ENCODE measurements around the gene PCDHA10. TPM values are rescaled to one million over a fixed set of nuclear protein-coding genes. Genes with fewer than 3 reads are reported as not detected.
A peak's percentile ranks its signal among the peaks of the same experiment; 100 is the strongest.
"Not testable (repeated sequence)": the region's sequence is repeated elsewhere in the genome, so short reads cannot be mapped to it uniquely, and the experiment has no call there.

The PCDHA10 gene
- polyA plus RNA-seq, 2 of the 4 experiments (the other 2 are of a cell fraction): 0.01 to 0.06 TPM

DNA sequence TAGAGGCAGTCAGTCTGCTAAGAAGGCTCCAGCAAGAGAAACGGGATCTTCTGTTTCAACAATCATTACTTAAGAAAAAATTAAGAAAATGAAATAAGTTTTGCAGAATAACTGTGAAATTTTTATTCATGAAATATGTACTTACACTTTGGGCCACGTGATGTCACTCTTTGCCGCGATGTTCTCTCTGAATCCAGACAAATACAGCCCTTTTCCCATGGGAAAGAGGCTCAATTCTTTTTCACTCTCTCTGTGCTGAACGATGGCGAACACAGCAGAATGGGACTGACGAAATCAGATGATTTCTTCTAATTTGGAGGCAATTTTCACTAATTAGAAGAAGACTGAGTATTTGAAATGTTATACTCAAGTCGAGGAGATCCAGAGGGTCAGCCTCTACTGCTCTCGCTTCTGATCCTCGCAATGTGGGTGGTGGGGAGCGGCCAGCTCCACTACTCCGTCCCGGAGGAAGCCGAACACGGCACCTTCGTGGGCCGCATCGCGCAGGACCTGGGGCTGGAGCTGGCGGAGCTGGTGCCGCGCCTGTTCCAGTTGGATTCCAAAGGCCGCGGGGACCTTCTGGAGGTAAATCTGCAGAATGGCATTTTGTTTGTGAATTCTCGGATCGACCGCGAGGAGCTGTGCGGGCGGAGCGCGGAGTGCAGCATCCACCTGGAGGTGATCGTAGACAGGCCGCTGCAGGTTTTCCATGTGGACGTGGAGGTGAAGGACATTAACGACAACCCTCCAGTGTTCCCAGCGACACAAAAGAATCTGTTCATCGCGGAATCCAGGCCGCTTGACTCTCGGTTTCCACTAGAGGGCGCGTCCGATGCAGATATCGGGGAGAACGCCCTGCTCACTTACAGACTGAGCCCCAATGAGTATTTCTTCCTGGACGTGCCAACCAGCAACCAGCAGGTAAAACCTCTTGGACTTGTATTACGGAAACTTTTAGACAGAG lies 7.3 kb upstream of the PCDHA10 start, which contains the start of gene PCDHA9:
Gene PCDHA9, plus strand, starts transcription at position 244 of the 964 bp plus-strand sequence. Its CDS starts 114 bp downstream, at position 358.
- ATAC-seq: peak in 1 of 2 experiments; percentile 61; a peak in 3 of 6 replicates
- H3K4me1 ChIP-seq; H3K4me3 ChIP-seq; POLR2A ChIA-PET; CTCF ChIA-PET; DNase-seq (ENCODE audit: low read depth in 1 of 2, low spot score in 1 of 2); H3K27ac ChIP-seq; FAIRE-seq; H3K4me2 ChIP-seq; H3K9me3 ChIP-seq: not testable (repeated sequence)
- 71% methylated on average over 38 of the region's 48 CpGs for WGBS (ENCODE audit: missing lambda C conversion rate)

DNA sequence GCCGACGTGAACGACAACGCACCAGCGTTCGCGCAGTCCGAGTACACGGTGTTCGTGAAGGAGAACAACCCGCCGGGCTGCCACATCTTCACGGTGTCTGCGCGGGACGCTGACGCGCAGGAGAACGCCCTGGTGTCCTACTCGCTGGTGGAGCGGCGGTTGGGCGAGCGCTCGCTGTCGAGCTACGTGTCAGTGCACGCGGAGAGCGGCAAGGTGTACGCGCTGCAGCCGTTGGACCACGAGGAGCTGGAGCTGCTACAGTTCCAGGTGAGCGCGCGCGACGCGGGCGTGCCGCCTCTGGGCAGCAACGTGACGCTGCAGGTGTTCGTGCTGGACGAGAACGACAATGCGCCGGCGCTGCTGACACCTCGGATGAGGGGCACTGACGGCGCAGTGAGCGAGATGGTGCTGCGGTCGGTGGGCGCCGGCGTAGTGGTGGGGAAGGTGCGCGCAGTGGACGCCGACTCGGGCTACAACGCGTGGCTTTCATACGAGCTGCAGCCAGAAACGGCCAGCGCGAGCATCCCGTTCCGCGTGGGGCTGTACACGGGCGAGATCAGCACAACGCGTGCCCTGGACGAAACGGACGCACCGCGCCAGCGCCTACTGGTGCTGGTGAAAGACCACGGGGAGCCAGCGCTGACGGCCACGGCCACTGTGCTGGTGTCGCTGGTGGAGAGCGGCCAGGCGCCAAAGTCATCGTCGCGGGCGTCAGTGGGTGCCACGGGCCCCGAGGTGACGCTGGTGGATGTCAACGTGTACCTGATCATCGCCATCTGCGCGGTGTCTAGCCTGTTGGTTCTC lies 5.7 kb upstream of the PCDHA10 start:
- H3K9me3 ChIP-seq; H3K4me2 ChIP-seq; FAIRE-seq; ATAC-seq; DNase-seq (ENCODE audit: low read depth in 1 of 2, low spot score in 1 of 2); H3K4me1 ChIP-seq; POLR2A ChIA-PET; H3K27ac ChIP-seq; H3K4me3 ChIP-seq: not testable (repeated sequence)
- CTCF ChIA-PET: interaction anchor here (1.3 kb wide), 1 partner anchor 10 kb away, joined by 3 read pairs; no protein-coding TSS in a partner anchor
- 91% methylated on average over 93 of the region's 101 CpGs for WGBS (ENCODE audit: missing lambda C conversion rate)

DNA sequence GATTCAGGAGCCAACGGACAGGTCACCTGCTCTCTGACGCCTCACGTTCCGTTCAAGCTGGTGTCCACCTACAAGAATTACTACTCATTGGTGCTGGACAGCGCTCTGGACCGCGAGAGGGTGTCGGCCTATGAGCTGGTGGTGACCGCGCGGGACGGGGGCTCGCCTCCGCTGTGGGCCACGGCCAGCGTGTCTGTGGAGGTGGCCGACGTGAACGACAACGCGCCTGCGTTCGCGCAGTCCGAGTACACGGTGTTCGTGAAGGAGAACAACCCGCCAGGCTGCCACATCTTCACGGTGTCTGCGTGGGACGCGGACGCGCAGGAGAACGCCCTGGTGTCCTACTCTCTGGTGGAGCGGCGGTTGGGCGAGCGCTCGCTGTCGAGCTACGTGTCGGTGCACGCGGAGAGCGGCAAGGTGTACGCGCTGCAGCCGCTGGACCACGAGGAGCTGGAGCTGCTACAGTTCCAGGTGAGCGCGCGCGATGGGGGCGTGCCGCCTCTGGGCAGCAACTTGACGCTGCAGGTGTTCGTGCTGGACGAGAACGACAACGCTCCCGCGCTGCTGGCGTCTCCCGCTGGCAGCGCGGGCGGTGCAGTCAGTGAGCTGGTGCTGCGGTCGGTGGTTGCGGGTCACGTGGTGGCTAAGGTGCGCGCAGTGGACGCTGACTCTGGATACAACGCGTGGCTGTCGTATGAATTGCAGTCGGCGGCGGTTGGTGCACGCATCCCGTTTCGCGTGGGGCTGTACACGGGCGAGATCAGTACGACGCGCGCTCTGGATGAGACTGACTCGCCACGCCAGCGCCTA lies 1.7 kb downstream of the PCDHA10 start:
- ChIA-PET CTCF (interaction anchor here (1.0 to 1.4 kb wide), 2 partner anchors 35 to 50 kb away, joined by 3 to 7 read pairs; partner anchors contain the start of genes PCDHA4 and PCDHA5), POLR2A (no interaction called here)
- FAIRE-seq: no peak
- Histone ChIP-seq H3K9me3 (peaks cover 18% of the 10 kb centered on the region), H3K4me1 (no peaks in the 10 kb centered on the region), H3K4me2 (no peak overlapping the region), H3K4me3 (no peak overlapping the region), H3K27ac (no peak overlapping the region)
- no peak for TF ChIP-seq SMC3 (IDR thresholded peaks at IDR 0.05)
- TF ChIP-seq MAZ (IDR thresholded peaks at IDR 0.05; ENCODE audit: borderline replicate concordance, low read depth, low read length): no peak
- WGBS (ENCODE audit: missing lambda C conversion rate): 87% methylated on average over 94 of the region's 94 CpGs
- ATAC-seq: no peak
- no peak for DNase-seq (ENCODE audit: low read depth in 1 of 2, low spot score in 1 of 2)

DNA sequence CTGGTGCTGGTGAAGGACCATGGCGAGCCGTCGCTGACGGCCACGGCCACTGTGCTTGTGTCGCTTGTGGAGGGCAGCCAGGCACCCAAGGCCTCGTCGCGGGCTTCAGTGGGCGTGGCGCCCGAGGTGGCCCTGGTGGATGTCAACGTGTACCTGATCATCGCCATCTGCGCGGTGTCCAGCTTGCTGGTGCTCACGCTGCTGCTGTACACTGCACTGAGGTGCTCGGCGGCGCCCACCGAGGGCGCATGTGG lies 2.2 kb downstream of the PCDHA10 start:
- Histone ChIP-seq H3K4me2 (no peak overlapping the region), H3K9me3 (peaks cover 18% of the 10 kb centered on the region), H3K4me3 (no peak overlapping the region), H3K4me1 (no peaks in the 10 kb centered on the region), H3K27ac (no peak overlapping the region)
- ChIA-PET CTCF (no interaction called here), POLR2A (no interaction called here)
- no peak for FAIRE-seq
- ATAC-seq: no peak
- DNase-seq (ENCODE audit: low read depth in 1 of 2, low spot score in 1 of 2): no peak
- TF ChIP-seq FOSL2 (IDR thresholded peaks at IDR 0.05) (no peak), FOSL2 (CRISPR knock-in tag; IDR thresholded peaks at IDR 0.05) (no peak), RCOR1 (IDR thresholded peaks at IDR 0.05; ENCODE audit: low read depth, low read length) (no peak), CEBPB (IDR thresholded peaks at IDR 0.05) (no peak), MYC (IDR thresholded peaks at IDR 0.05; ENCODE audit: borderline replicate concordance, low read length) (no peak), ZC3H11A (IDR thresholded peaks at IDR 0.05) (no peak)
- TF ChIP-seq, protein P1, sequence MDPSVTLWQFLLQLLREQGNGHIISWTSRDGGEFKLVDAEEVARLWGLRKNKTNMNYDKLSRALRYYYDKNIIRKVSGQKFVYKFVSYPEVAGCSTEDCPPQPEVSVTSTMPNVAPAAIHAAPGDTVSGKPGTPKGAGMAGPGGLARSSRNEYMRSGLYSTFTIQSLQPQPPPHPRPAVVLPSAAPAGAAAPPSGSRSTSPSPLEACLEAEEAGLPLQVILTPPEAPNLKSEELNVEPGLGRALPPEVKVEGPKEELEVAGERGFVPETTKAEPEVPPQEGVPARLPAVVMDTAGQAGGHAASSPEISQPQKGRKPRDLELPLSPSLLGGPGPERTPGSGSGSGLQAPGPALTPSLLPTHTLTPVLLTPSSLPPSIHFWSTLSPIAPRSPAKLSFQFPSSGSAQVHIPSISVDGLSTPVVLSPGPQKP (IDR thresholded peaks at IDR 0.05; ENCODE audit: low read depth, low read length): no peak
- TF ChIP-seq, protein P2, sequence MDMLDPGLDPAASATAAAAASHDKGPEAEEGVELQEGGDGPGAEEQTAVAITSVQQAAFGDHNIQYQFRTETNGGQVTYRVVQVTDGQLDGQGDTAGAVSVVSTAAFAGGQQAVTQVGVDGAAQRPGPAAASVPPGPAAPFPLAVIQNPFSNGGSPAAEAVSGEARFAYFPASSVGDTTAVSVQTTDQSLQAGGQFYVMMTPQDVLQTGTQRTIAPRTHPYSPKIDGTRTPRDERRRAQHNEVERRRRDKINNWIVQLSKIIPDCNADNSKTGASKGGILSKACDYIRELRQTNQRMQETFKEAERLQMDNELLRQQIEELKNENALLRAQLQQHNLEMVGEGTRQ (IDR thresholded peaks at IDR 0.05): no peak
- WGBS (ENCODE audit: missing lambda C conversion rate): 77% methylated on average over 12 of the region's 22 CpGs
